SK-N-SH (cell line): ENCODE measurements around the gene CHPF. TPM values are rescaled to one million over a fixed set of nuclear protein-coding genes. Genes with fewer than 3 reads are reported as not detected.

Experiments
- CTCF ChIA-PET: fragments of 300-600, 350-600 bp; formaldehyde crosslinking; extraction: SDS; loops from one replicate; lab custom pipeline; 2021; lab: Yijun Ruan, JAX
- POLR2A ChIA-PET: fragments of 350-600 bp; sonication (Branson Sonifier 250); formaldehyde crosslinking; extraction: SDS; loops from one replicate; lab custom pipeline; 2020; ENCODE audit warnings: antibody characterized with exemption, inconsistent platforms; lab: Yijun Ruan, JAX
- DNase-seq: peaks from one replicate; pipeline ENCODE4 v3.0.0; 2012
- H2AFZ ChIP-seq: fragments of 200-600 bp; sonication (generic); 2 replicates; pipeline ENCODE4 v1.8.1; 2016; ENCODE audit warnings: antibody characterized with exemption, mild to moderate bottlenecking, low read depth
- H3F3A ChIP-seq: fragments of 200-600 bp; sonication (generic); replicated peaks from 2 replicates; pipeline ENCODE3; 2016; ENCODE audit warnings: antibody characterized with exemption, mild to moderate bottlenecking; ENCODE audit not compliant: insufficient read depth
- H3K27ac ChIP-seq, 2 experiments: fragments of 200-500 bp in 1 of 2; fragments of 200-600 bp in 1 of 2; sonication (Bioruptor generic) in 1 of 2; sonication (generic), shearing (Covaris generic) in 1 of 2; 2 replicates each; pipeline versions ENCODE4 v1.5.1 to v1.6.1; 2014 to 2016; ENCODE audit warnings: low read depth in 2 of 2, inconsistent platforms in 1 of 2, low read length in 1 of 2, mild to moderate bottlenecking in 1 of 2, mixed read lengths in 1 of 2
- H3K27me3 ChIP-seq: fragments of 200-600 bp; sonication (generic), shearing (Covaris generic); 2 replicates; pipeline ENCODE4 v1.6.1; 2016; ENCODE audit warnings: mixed run types; ENCODE audit not compliant: insufficient read depth
- H3K36me3 ChIP-seq, 2 experiments: fragments of 200-500 bp in 1 of 2; fragments of 200-600 bp in 1 of 2; sonication (Bioruptor generic) in 1 of 2; sonication (generic) in 1 of 2; replicated peaks in 1 of 2; 2 replicates each; pipeline versions ENCODE3 to v1.5.1; 2014 to 2016; ENCODE audit warnings: low read length in 1 of 2, mild to moderate bottlenecking in 1 of 2; ENCODE audit not compliant: insufficient read depth in 2 of 2, control insufficient read depth in 1 of 2
- H3K4me1 ChIP-seq, 2 experiments: fragments of 200-500 bp in 1 of 2; fragments of 200-600 bp in 1 of 2; sonication (Bioruptor generic) in 1 of 2; sonication (generic), shearing (Covaris generic) in 1 of 2; 2 replicates each; pipeline versions ENCODE4 v1.5.1 to v1.6.1; 2014 to 2016; ENCODE audit warnings: low read depth in 1 of 2, low read length in 1 of 2, mixed run types in 1 of 2; ENCODE audit not compliant: insufficient read depth in 2 of 2, control insufficient read depth in 1 of 2
- H3K4me2 ChIP-seq: fragments of 200-600 bp; sonication (generic), shearing (Covaris generic); 2 replicates; pipeline ENCODE4 v1.6.1; 2017; ENCODE audit warnings: mixed run types
- H3K4me3 ChIP-seq, 2 experiments: fragments of 200-500 bp in 1 of 2; fragments of 200-600 bp in 1 of 2; sonication (Bioruptor generic) in 1 of 2; sonication (generic), shearing (Covaris generic) in 1 of 2; 2 replicates each; pipeline versions ENCODE4 v1.5.1 to v1.8.1; 2014 to 2016; ENCODE audit warnings: low read depth in 2 of 2, inconsistent platforms in 1 of 2, low read length in 1 of 2, mild to moderate bottlenecking in 1 of 2, mixed read lengths in 1 of 2, moderate library complexity in 1 of 2
- H3K79me2 ChIP-seq: fragments of 200-600 bp; sonication (generic); 2 replicates; pipeline ENCODE4 v1.8.1; 2017; ENCODE audit warnings: mild to moderate bottlenecking; ENCODE audit not compliant: insufficient read depth
- H3K9ac ChIP-seq: fragments of 200-600 bp; sonication (generic); 2 replicates; pipeline ENCODE4 v1.6.1; 2017; ENCODE audit warnings: mixed run types
- H3K9me2 ChIP-seq: fragments of 200-600 bp; sonication (generic); 2 replicates; pipeline ENCODE4 v1.6.1; 2017; ENCODE audit warnings: mixed run types
- H3K9me3 ChIP-seq: fragments of 200-600 bp; sonication (generic); 2 replicates; pipeline ENCODE4 v1.6.1; 2017; ENCODE audit warnings: mixed run types, mild to moderate bottlenecking, moderate library complexity
- H4K20me1 ChIP-seq: fragments of 200-600 bp; sonication (generic); 2 replicates; pipeline ENCODE4 v1.6.1; 2017; ENCODE audit warnings: mild to moderate bottlenecking, mixed run types; ENCODE audit not compliant: insufficient read depth
- CTCF ChIP-seq: fragments of 200-600 bp; sonication (generic); IDR thresholded peaks from 2 replicates; pipeline ENCODE4 v1.6.1; 2017; ENCODE audit warnings: antibody characterized with exemption, mild to moderate bottlenecking, moderate library complexity
- ELF1 ChIP-seq: IDR thresholded peaks from 2 replicates; pipeline ENCODE4 v1.4.0; 2012
- EP300 ChIP-seq, 2 experiments: IDR thresholded peaks; 2 replicates each; pipeline versions ENCODE4 v1.4.0 to v1.6.1; 2012; ENCODE audit warnings: borderline replicate concordance in 1 of 2, low read depth in 1 of 2, low read length in 1 of 2
- EZH2phosphoT487 ChIP-seq: fragments of 200-600 bp; sonication (generic); IDR thresholded peaks from 2 replicates; pipeline ENCODE4 v1.6.1; 2017; ENCODE audit warnings: low read depth, mixed run types, mild to moderate bottlenecking, antibody characterized with exemption, moderate library complexity, borderline replicate concordance
- FOXJ3 ChIP-seq: sonication (generic); formaldehyde crosslinking; IDR thresholded peaks from 2 replicates; pipeline ENCODE4 v1.5.1; 2020; ENCODE audit warnings: mild to moderate bottlenecking, missing genetic modification reagents
- GABPA ChIP-seq: IDR thresholded peaks from 2 replicates; pipeline ENCODE4 v1.4.0; 2012; ENCODE audit warnings: low read depth, mild to moderate bottlenecking
- IRF3 ChIP-seq: fragments of 150-350 bp; IDR thresholded peaks from 2 replicates; pipeline ENCODE4 v1.6.1; 2016; ENCODE audit warnings: mild to moderate bottlenecking, low read depth, low read length
- JUND ChIP-seq: IDR thresholded peaks from 2 replicates; pipeline ENCODE4 v1.4.0; 2012
- MXI1 ChIP-seq: IDR thresholded peaks from 2 replicates; pipeline ENCODE4 v1.6.1; 2012; ENCODE audit warnings: mild to moderate bottlenecking, low read depth, low read length, improper control_type of control experiment
- NFIC ChIP-seq: IDR thresholded peaks from 2 replicates; pipeline ENCODE4 v1.4.0; 2012; ENCODE audit warnings: borderline replicate concordance
- PBX3 ChIP-seq: IDR thresholded peaks from 2 replicates; pipeline ENCODE4; 2012
- REST ChIP-seq: IDR thresholded peaks from 2 replicates; pipeline ENCODE4 v1.6.1; 2012; ENCODE audit warnings: mild to moderate bottlenecking, low read depth, low read length, moderate library complexity
- RXRA ChIP-seq: IDR thresholded peaks from 2 replicates; pipeline ENCODE4 v1.4.0; 2012; ENCODE audit warnings: low read depth, mild to moderate bottlenecking, borderline replicate concordance
- TAF1 ChIP-seq: IDR thresholded peaks from 2 replicates; pipeline ENCODE4 v1.6.1; 2012; ENCODE audit warnings: low read depth, mild to moderate bottlenecking, low read length, moderate library complexity, borderline replicate concordance
- YY1 ChIP-seq: IDR thresholded peaks from 2 replicates; pipeline ENCODE4 v1.4.0; 2012; ENCODE audit warnings: low read depth, mild to moderate bottlenecking
- WGBS: methylation state at CpG from one replicate; pipeline ENCODE4 v1.1.6; 2017; ENCODE audit warnings: low lambda C conversion rate; 5-methylcytosine and 5-hydroxymethylcytosine counted together
- polyA plus RNA-seq, 3 experiments: library from polyadenylated mRNA; depleted of rRNA; stranded (reverse); fragments of >200 nt; gene quantifications; 2 replicates each; pipeline ENCODE4 v1.2.3, GENCODE V29; 2012

The CHPF gene
- polyA plus RNA-seq, 1 of the 3 experiments (the other 2 are of a cell fraction), result 141 TPM

- CTCF ChIA-PET, result interaction anchor here (0.7 to 3.0 kb wide), 8 partner anchors 11 to 373 kb away, joined by 3 to 23 read pairs (median 4); no protein-coding TSS in a partner anchor
- Histone ChIP-seq H3K4me3 (no peak overlapping the region), H2AFZ (no peak overlapping the region), H3K9ac (no peak overlapping the region), H3K4me2 (no peak overlapping the region), H3K4me1 (peaks cover 0 to 39% of the 10 kb centered on the region in 2 experiments; a peak in 1 of 4 replicates), H3K9me2 (no peaks in the 10 kb centered on the region), H3K79me2 (no peaks in the 10 kb centered on the region), H3K27me3 (no peaks in the 10 kb centered on the region), H3K27ac (no peak overlapping the region), H4K20me1 (no peaks in the 10 kb centered on the region), H3K36me3 (peaks cover 0 to 2% of the 10 kb centered on the region in 2 experiments), H3K9me3 (no peaks in the 10 kb centered on the region), H3F3A (no peaks in the 10 kb centered on the region)
- POLR2A ChIA-PET, result interaction anchor here (0.8 kb wide), 1 partner anchor 11 kb away, joined by 3 read pairs; no protein-coding TSS in a partner anchor
- DNase-seq, result no peak
- WGBS, result 94% methylated on average over 18 of the region's 18 CpGs
- TF ChIP-seq GABPA (no peak), RXRA (no peak), YY1 (no peak), EZH2phosphoT487 (no peak), JUND (no peak), ELF1 (no peak), NFIC (no peak), CTCF (no peak), PBX3 (no peak), IRF3 (no peak), FOXJ3 (no peak), EP300 (IDR thresholded peaks at IDR 0.05; ENCODE audit: borderline replicate concordance in 1 of 2, low read depth in 1 of 2, low read length in 1 of 2) (no peak), TAF1 (no peak), REST (no peak), MXI1 (no peak)
Observed at GRCh38 chr2:219548990-219549389, 5.4 kb upstream of the CHPF start.
